Keratinocyte (primary cell): ENCODE results near the gene TMCO4. TPM values are rescaled to one million over a fixed set of nuclear protein-coding genes. Genes with fewer than 3 reads are reported as not detected.

Experiments used
- DNase-seq: peaks from one replicate; pipeline ENCODE4 v3.0.0-alpha.2; 2011; ENCODE audit warnings: low read depth, missing footprints, low spot score
- FAIRE-seq: peaks from 2 replicates; lab custom pipeline; 2011; peaks lifted over from hg19 to GRCh38; lab: Jason Lieb, UNC
- H2AFZ ChIP-seq: 2 replicates; pipeline ENCODE4 v1.6.0; 2012; ENCODE audit warnings: low read length, control low read depth, inconsistent platforms; ENCODE audit not compliant: control insufficient read depth
- H3K27ac ChIP-seq: 2 replicates; pipeline ENCODE4 v1.5.1; 2011; ENCODE audit warnings: low read length; ENCODE audit not compliant: control insufficient read depth, insufficient read depth
- H3K27me3 ChIP-seq: 3 replicates; pipeline ENCODE4 v1.6.0; 2011; ENCODE audit warnings: low read length; ENCODE audit not compliant: control insufficient read depth, insufficient read depth; ENCODE audit errors: extremely low read depth
- H3K36me3 ChIP-seq, 2 experiments: 2 replicates in 1 of 2; 3 replicates in 1 of 2; pipeline ENCODE4 v1.5.1; 2011; ENCODE audit warnings: low read length in 2 of 2, mild to moderate bottlenecking in 1 of 2; ENCODE audit not compliant: control insufficient read depth in 2 of 2, insufficient read depth in 2 of 2; ENCODE audit errors: extremely low read depth in 1 of 2
- H3K4me1 ChIP-seq: 3 replicates; pipeline ENCODE4 v1.5.1; 2011; ENCODE audit warnings: low read length; ENCODE audit not compliant: control insufficient read depth, insufficient read depth; ENCODE audit errors: extremely low read depth
- H3K4me2 ChIP-seq: 3 replicates; pipeline ENCODE4 v1.6.0; 2011; ENCODE audit warnings: low read depth, low read length; ENCODE audit not compliant: control insufficient read depth, insufficient read depth; ENCODE audit errors: extremely low read depth
- H3K4me3 ChIP-seq, 3 experiments: fragments of 200-600 bp in 1 of 3; sonication (generic) in 1 of 3; 2 replicates in 2 of 3; 3 replicates in 1 of 3; pipeline ENCODE4 v1.5.1; 2011 to 2016; ENCODE audit warnings: low read length in 3 of 3, mild to moderate bottlenecking in 3 of 3, control low read depth in 2 of 3, inconsistent platforms in 1 of 3, low read depth in 1 of 3, mixed read lengths in 1 of 3, mixed run types in 1 of 3, moderate library complexity in 1 of 3; ENCODE audit not compliant: control insufficient read depth in 2 of 3, insufficient read depth in 2 of 3; ENCODE audit errors: extremely low read depth in 1 of 3
- H3K79me2 ChIP-seq: 2 replicates; pipeline ENCODE4 v1.6.0; 2012; ENCODE audit warnings: low read length; ENCODE audit not compliant: control insufficient read depth, insufficient read depth
- H3K9ac ChIP-seq: 3 replicates; pipeline ENCODE4 v1.6.0; 2011; ENCODE audit warnings: low read length; ENCODE audit not compliant: control insufficient read depth, insufficient read depth; ENCODE audit errors: extremely low read depth
- H3K9me1 ChIP-seq: 3 replicates; pipeline ENCODE4 v1.6.0; 2011; ENCODE audit warnings: low read length; ENCODE audit not compliant: control insufficient read depth, insufficient read depth; ENCODE audit errors: extremely low read depth
- H3K9me3 ChIP-seq: 2 replicates; pipeline ENCODE4 v1.5.1; 2012; ENCODE audit warnings: low read depth, low read length; ENCODE audit not compliant: control insufficient read depth
- H4K20me1 ChIP-seq: 3 replicates; pipeline ENCODE4 v1.6.0; 2011; ENCODE audit warnings: low read length; ENCODE audit not compliant: control insufficient read depth, insufficient read depth; ENCODE audit errors: extremely low read depth
- EZH2 ChIP-seq: IDR thresholded peaks from one replicate; pipeline ENCODE4 v1.6.1; 2012; ENCODE audit warnings: inconsistent platforms, mild to moderate bottlenecking, low read length, moderate library complexity
- dilution Hi-C: fragments of 300-500 bp; cut with MboI; formaldehyde crosslinking; loops from one replicate; pipeline ENCODE4 v1.7.0; 2020; ENCODE audit warnings: low sequenced_read_pairs; ENCODE audit not compliant: extremely low pct_ligation_motif_present
- polyA plus RNA-seq, 5 experiments: library from polyadenylated mRNA; depleted of rRNA in 3 of 5; stranded (reverse) in 3 of 5; stranded (forward) in 1 of 5; unstranded in 1 of 5; fragments of >200 nt; gene quantifications; 1 replicate in 1 of 5; 2 replicates in 3 of 5; 3 replicates in 1 of 5; pipeline versions ENCODE4 v1.2.1 to v1.2.3, GENCODE V29; 2011 to 2012; ENCODE audit warnings: missing spikeins in 2 of 5, low read depth in 1 of 5, low replicate concordance in 1 of 5
- TF ChIP-seq, protein P1 (sequence below), 3 experiments: IDR thresholded peaks in 1 of 3; conservative IDR thresholded peaks in 1 of 3; optimal IDR thresholded peaks in 1 of 3; 2 replicates in 2 of 3; 3 replicates in 1 of 3; pipeline versions ENCODE3 to v1.5.1; 2011; ENCODE audit warnings: low read length in 3 of 3, mild to moderate bottlenecking in 3 of 3, moderate library complexity in 2 of 3, control low read depth in 1 of 3, inconsistent platforms in 1 of 3; ENCODE audit not compliant: insufficient read depth in 2 of 3; ENCODE audit errors: extremely low read depth in 1 of 3

The TMCO4 gene
- polyA plus RNA-seq, 1 donor (not counting 4 experiments of a cell fraction or from before 2014, with no cell fraction given), result 1.2 TPM

DNA sequence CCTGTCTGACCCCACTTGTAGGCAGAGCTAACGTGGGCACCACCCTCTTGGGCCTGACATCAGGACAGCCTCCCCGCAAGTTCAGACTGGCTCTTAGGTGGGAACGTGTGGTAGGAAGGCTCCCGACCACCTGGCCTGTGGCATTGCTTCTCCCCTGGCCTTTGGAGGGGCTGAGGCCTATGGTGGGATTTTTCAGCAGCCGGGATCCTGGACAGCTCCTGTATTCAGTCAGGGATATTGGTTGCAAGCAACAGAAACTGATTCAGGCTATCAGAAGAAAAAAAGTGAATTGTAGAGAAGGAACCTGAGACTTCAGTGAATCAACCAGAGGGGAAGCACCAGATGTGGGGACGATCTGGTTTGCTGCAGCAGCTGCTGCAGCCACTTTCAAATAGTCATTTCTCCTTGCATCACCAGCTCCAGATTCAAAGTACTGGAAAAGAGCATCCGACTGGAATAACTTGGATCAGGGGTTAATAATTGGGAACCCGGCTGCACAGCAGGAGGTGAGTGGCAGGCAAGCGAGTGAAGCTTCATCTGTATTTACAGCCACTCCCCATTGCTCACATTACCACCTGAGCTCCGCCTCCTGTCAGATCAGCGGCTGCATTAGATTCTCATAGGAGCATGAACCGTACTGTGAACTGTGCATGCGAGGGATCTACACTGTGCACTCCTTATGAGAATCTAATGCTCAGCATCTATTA, 9.5 kb upstream of the TMCO4 start:
- Histone ChIP-seq H3K9ac (no peak overlapping the region), H3K9me3 (no peaks in the 10 kb centered on the region), H3K4me1 (no peaks in the 10 kb centered on the region), H2AFZ (no peak overlapping the region), H3K4me2 (no peak overlapping the region), H3K36me3 (no peaks in the 10 kb centered on the region), H3K79me2 (no peaks in the 10 kb centered on the region), H3K4me3 (no peak overlapping the region), H3K9me1 (no peaks in the 10 kb centered on the region), H3K27ac (no peak overlapping the region), H4K20me1 (no peaks in the 10 kb centered on the region), H3K27me3 (peaks cover 8% of the 10 kb centered on the region)
- DNase-seq (no peak), FAIRE-seq (no peak)
- TF ChIP-seq, protein P1, sequence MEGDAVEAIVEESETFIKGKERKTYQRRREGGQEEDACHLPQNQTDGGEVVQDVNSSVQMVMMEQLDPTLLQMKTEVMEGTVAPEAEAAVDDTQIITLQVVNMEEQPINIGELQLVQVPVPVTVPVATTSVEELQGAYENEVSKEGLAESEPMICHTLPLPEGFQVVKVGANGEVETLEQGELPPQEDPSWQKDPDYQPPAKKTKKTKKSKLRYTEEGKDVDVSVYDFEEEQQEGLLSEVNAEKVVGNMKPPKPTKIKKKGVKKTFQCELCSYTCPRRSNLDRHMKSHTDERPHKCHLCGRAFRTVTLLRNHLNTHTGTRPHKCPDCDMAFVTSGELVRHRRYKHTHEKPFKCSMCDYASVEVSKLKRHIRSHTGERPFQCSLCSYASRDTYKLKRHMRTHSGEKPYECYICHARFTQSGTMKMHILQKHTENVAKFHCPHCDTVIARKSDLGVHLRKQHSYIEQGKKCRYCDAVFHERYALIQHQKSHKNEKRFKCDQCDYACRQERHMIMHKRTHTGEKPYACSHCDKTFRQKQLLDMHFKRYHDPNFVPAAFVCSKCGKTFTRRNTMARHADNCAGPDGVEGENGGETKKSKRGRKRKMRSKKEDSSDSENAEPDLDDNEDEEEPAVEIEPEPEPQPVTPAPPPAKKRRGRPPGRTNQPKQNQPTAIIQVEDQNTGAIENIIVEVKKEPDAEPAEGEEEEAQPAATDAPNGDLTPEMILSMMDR (optimal IDR thresholded peaks at IDR 0.05 in 1 of 3, IDR thresholded peaks at IDR 0.05 in 1 of 3, conservative IDR thresholded peaks at IDR 0.05 in 1 of 3; ENCODE audit: extremely low read depth in 1 of 3, insufficient read depth in 2 of 3, low read length in 3 of 3), result no peak
- TF ChIP-seq EZH2, result no peak
- dilution Hi-C loops, result no loop called here

GRCh38 chr1:19808351-19808750, 8.6 kb upstream of the TMCO4 start:
- Histone ChIP-seq H3K9ac (no peak overlapping the region), H3K27ac (no peak overlapping the region), H2AFZ (no peak overlapping the region), H3K36me3 (no peaks in the 10 kb centered on the region), H3K4me3 (no peak overlapping the region), H3K4me1 (no peaks in the 10 kb centered on the region), H3K27me3 (peaks cover 8% of the 10 kb centered on the region), H4K20me1 (no peaks in the 10 kb centered on the region), H3K9me1 (no peaks in the 10 kb centered on the region), H3K9me3 (no peaks in the 10 kb centered on the region), H3K4me2 (no peak overlapping the region), H3K79me2 (no peaks in the 10 kb centered on the region)
- no peak for FAIRE-seq
- TF ChIP-seq, protein P1 (optimal IDR thresholded peaks at IDR 0.05 in 1 of 3, IDR thresholded peaks at IDR 0.05 in 1 of 3, conservative IDR thresholded peaks at IDR 0.05 in 1 of 3; ENCODE audit: extremely low read depth in 1 of 3, insufficient read depth in 2 of 3, low read length in 3 of 3), result no peak
- no peak for TF ChIP-seq EZH2
- dilution Hi-C loops, result no loop called here
- DNase-seq, result no peak
